Breast epithelium (tissue), 3 donors: ENCODE results near the gene TOP1.

Experiments
- POLR2A ChIP-seq: fragments of 450-650 bp; IDR thresholded peaks from one replicate; pipeline ENCODE4 v1.6.1; 2016; ENCODE audit warnings: antibody characterized with exemption, mild to moderate bottlenecking, moderate library complexity
- POLR2AphosphoS5 ChIP-seq, 3 donors: sonication (generic); formaldehyde crosslinking; IDR thresholded peaks; one replicate each; pipeline ENCODE4 v1.6.1; 2017; ENCODE audit warnings: antibody characterized with exemption in 3 of 3
- TF ChIP-seq, protein P1 (sequence below), 3 donors: fragments of 450-650 bp; IDR thresholded peaks; one replicate each; pipeline ENCODE4 v1.5.1; 2016 to 2017; ENCODE audit warnings: antibody characterized with exemption in 3 of 3, mild to moderate bottlenecking in 3 of 3, moderate library complexity in 3 of 3

DNA sequence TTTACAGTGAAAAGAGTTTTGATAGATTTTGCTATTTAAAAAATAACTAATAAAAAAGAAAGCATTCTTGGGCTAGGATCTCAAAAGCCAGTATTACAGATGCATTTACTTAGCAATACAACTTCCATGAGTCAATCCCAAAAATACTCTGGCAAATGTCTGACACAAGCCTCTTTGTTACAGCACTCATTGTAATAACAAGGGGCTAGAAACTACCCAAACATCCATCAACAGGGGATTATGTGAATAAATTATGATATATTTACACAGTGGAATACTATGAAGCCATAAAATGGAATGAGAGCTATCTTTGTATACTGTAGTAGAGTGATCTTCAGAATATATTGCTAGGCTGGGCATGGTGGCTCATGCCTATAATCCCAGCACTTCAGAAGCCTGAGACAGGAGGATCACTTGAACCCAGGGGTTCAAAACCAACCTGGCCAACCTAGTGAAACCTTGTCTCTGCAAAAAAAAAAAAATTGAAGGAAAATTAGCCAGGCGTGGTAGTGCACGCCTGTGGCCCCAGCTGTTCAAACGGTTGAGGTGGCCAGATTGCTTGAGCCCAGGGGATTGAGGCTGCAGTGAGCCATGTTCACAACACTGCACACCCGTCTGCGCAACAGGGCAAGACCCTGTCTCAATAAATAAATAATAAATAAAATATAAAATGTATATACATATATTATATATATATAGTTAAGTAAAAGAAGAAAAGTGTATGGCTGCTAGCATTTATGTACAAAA, 34.7 kb upstream of the TOP1 start:
- TF ChIP-seq, protein P1, sequence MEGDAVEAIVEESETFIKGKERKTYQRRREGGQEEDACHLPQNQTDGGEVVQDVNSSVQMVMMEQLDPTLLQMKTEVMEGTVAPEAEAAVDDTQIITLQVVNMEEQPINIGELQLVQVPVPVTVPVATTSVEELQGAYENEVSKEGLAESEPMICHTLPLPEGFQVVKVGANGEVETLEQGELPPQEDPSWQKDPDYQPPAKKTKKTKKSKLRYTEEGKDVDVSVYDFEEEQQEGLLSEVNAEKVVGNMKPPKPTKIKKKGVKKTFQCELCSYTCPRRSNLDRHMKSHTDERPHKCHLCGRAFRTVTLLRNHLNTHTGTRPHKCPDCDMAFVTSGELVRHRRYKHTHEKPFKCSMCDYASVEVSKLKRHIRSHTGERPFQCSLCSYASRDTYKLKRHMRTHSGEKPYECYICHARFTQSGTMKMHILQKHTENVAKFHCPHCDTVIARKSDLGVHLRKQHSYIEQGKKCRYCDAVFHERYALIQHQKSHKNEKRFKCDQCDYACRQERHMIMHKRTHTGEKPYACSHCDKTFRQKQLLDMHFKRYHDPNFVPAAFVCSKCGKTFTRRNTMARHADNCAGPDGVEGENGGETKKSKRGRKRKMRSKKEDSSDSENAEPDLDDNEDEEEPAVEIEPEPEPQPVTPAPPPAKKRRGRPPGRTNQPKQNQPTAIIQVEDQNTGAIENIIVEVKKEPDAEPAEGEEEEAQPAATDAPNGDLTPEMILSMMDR (IDR thresholded peaks at IDR 0.05): no peak
- TF ChIP-seq POLR2A (no peak), POLR2AphosphoS5 (IDR thresholded peaks at IDR 0.05) (no peak)
